Vagina (tissue), 2 donors: ENCODE measurements around the gene UBE2F. TPM values are rescaled to one million over a fixed set of nuclear protein-coding genes. Genes with fewer than 3 reads are reported as not detected.
"Not testable (repeated sequence)": the region's sequence is repeated elsewhere in the genome, so short reads cannot be mapped to it uniquely, and the experiment has no call there.

Experiments
- DNase-seq, 2 donors: peaks; one replicate each; pipeline ENCODE4 v3.0.0-alpha.2; 2017; ENCODE audit errors: extremely low spot score in 2 of 2
- H3K27ac ChIP-seq: fragments of 200-600 bp; sonication (generic); one replicate; pipeline ENCODE4 v1.5.1; 2019
- H3K27me3 ChIP-seq: fragments of 200-600 bp; sonication (generic); one replicate; pipeline ENCODE4 v1.5.1; 2019
- H3K36me3 ChIP-seq, 2 donors: fragments of 200-600 bp; sonication (generic); one replicate each; pipeline ENCODE4 v1.5.1; 2017 to 2019
- H3K4me1 ChIP-seq: fragments of 200-600 bp; sonication (generic); one replicate; pipeline ENCODE4 v1.5.1; 2019
- H3K4me3 ChIP-seq, 2 donors: fragments of 200-600 bp; sonication (generic); 1 replicate in 1 of 2; 2 replicates in 1 of 2; pipeline ENCODE4 v1.5.1; 2016 to 2019
- H3K9me3 ChIP-seq: fragments of 200-600 bp; sonication (generic); one replicate; pipeline ENCODE4 v1.5.1; 2019
- CTCF ChIP-seq, 3 experiments: fragments of 450-650 bp in 2 of 3; fragments of 200-600 bp in 1 of 3; sonication (generic) in 1 of 3; IDR thresholded peaks; one replicate each; pipeline ENCODE4 v1.5.1; 2017 to 2019; ENCODE audit warnings: antibody characterized with exemption in 3 of 3, mild to moderate bottlenecking in 2 of 3, moderate library complexity in 2 of 3
- POLR2A ChIP-seq, 2 donors: fragments of 450-650 bp; IDR thresholded peaks; one replicate each; pipeline ENCODE4 v1.6.1; 2017; ENCODE audit warnings: antibody characterized with exemption in 2 of 2, mild to moderate bottlenecking in 2 of 2, moderate library complexity in 2 of 2
- POLR2AphosphoS5 ChIP-seq, 2 donors: sonication (generic); formaldehyde crosslinking; IDR thresholded peaks; one replicate each; pipeline ENCODE4 v1.9.0; 2017; ENCODE audit warnings: antibody characterized with exemption in 2 of 2, mild to moderate bottlenecking in 2 of 2, low read depth in 1 of 2; ENCODE audit not compliant: insufficient read depth in 1 of 2
- intact Hi-C: fragments of 100-400 bp; cut with DNase I; formaldehyde crosslinking; loops from one replicate; pipeline ENCODE4 v1.15.1; 2023
- total RNA-seq: library from RNA; depleted of rRNA; stranded (reverse); fragments of >200 nt; gene quantifications from one replicate; pipeline ENCODE4 v1.2.3, GENCODE V29; 2016

UBE2F gene
- total RNA-seq, 1 donor from 2014 or later, result 57.0 TPM

- no peak overlapping the region for H3K4me3 ChIP-seq
- peaks cover 0 to 19% of the 10 kb centered on the region in 2 donors for H3K36me3 ChIP-seq
- intact Hi-C loops, result loop anchor here (10.0 kb wide), 1 partner anchor 180 kb away; the partner anchor contains the start of gene HES6
- H3K4me1 ChIP-seq, result peaks cover 12% of the 10 kb centered on the region
- DNase-seq, result no peak
- H3K27ac ChIP-seq, result no peak overlapping the region
- no peak for TF ChIP-seq POLR2A (IDR thresholded peaks at IDR 0.05)
- TF ChIP-seq POLR2AphosphoS5 (IDR thresholded peaks at IDR 0.05; ENCODE audit: insufficient read depth in 1 of 2, low read depth in 1 of 2), result no peak
- no peak for TF ChIP-seq CTCF (IDR thresholded peaks at IDR 0.05)
- no peaks in the 10 kb centered on the region for H3K27me3 ChIP-seq
- H3K9me3 ChIP-seq, result no peaks in the 10 kb centered on the region
Measured at GRCh38 chr2:238065071-238065846, 98.4 kb downstream of the UBE2F start.

GRCh38 chr2:238066218-238066617 is 99.4 kb downstream of the UBE2F start:
- no peak overlapping the region for H3K4me3 ChIP-seq
- no peak for DNase-seq
- H3K4me1 ChIP-seq, result peaks cover 11% of the 10 kb centered on the region
- peaks cover 0 to 19% of the 10 kb centered on the region in 2 donors for H3K36me3 ChIP-seq
- H3K27ac ChIP-seq, result no peak overlapping the region
- intact Hi-C loops, result loop anchor here (10.0 kb wide), 1 partner anchor 179 kb away; the partner anchor contains the start of gene HES6
- TF ChIP-seq CTCF (IDR thresholded peaks at IDR 0.05) (no peak), POLR2A (IDR thresholded peaks at IDR 0.05) (no peak), POLR2AphosphoS5 (IDR thresholded peaks at IDR 0.05; ENCODE audit: insufficient read depth in 1 of 2, low read depth in 1 of 2) (no peak)
- no peaks in the 10 kb centered on the region for H3K27me3 ChIP-seq
- H3K9me3 ChIP-seq, result no peaks in the 10 kb centered on the region

GRCh38 chr2:238066718-238067117 is 99.9 kb downstream of the UBE2F start:
- H3K27ac ChIP-seq, H3K9me3 ChIP-seq, H3K27me3 ChIP-seq, H3K4me3 ChIP-seq, DNase-seq, H3K4me1 ChIP-seq: not testable (repeated sequence)
- intact Hi-C loops, result loop anchor here (10.0 kb wide), 1 partner anchor 178 kb away; the partner anchor contains the start of gene HES6
- H3K36me3 ChIP-seq, result peaks cover 0 to 19% of the 10 kb centered on the region in 2 donors

GRCh38 chr2:238067939-238068338 is 101.1 kb downstream of the UBE2F start:
- Histone ChIP-seq H3K9me3 (no peaks in the 10 kb centered on the region), H3K27ac (no peak overlapping the region), H3K36me3 (peaks cover 0 to 19% of the 10 kb centered on the region in 2 donors), H3K4me1 (no peaks in the 10 kb centered on the region), H3K27me3 (no peaks in the 10 kb centered on the region), H3K4me3 (no peak overlapping the region)
- intact Hi-C loops, result loop anchor here (10.0 kb wide), 1 partner anchor 177 kb away; the partner anchor contains the start of gene HES6
- TF ChIP-seq CTCF (IDR thresholded peaks at IDR 0.05) (no peak), POLR2A (IDR thresholded peaks at IDR 0.05) (no peak), POLR2AphosphoS5 (IDR thresholded peaks at IDR 0.05; ENCODE audit: insufficient read depth in 1 of 2, low read depth in 1 of 2) (no peak)
- DNase-seq, result no peak

GRCh38 chr2:238069021-238069709 is 102.4 kb downstream of the UBE2F start:
- no peak for DNase-seq
- Histone ChIP-seq H3K4me1 (no peaks in the 10 kb centered on the region), H3K27ac (no peak overlapping the region), H3K36me3 (peaks cover 0 to 19% of the 10 kb centered on the region in 2 donors), H3K4me3 (no peak overlapping the region), H3K9me3 (no peaks in the 10 kb centered on the region), H3K27me3 (no peaks in the 10 kb centered on the region)
- TF ChIP-seq POLR2A (IDR thresholded peaks at IDR 0.05) (no peak), POLR2AphosphoS5 (IDR thresholded peaks at IDR 0.05; ENCODE audit: insufficient read depth in 1 of 2, low read depth in 1 of 2) (no peak)
- intact Hi-C loops, result loop anchor here (10.0 kb wide), 1 partner anchor 176 kb away; the partner anchor contains the start of gene HES6
